Effector CD4-positive, alpha-beta T cell (primary cell): ENCODE measurements around the gene DDX23.

Experiments used
- DNase-seq: peaks from one replicate; pipeline ENCODE4 v3.0.0-alpha.2; 2020

The DDX23 gene

DNA sequence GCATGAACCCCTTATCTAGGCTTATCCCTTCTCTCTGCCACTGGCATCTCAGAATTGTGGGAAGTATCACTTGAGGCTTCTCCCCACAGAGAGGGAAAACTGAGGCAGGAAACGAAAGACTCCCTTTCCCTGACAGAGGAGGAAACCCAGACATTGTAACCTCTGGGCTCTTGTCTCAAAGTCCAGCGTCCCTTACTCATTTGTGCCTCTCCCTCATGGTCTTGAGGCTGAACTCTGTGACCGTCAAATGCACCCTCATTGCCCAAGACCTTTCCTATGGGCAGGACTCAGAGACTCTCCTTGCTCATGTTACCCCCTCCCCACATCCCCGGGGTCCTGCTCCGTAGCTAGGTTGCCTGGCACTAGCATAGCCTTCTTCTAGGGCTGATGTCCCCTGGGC, 29.8 kb downstream of the DDX23 start:
- DNase-seq, result no peak

DNA sequence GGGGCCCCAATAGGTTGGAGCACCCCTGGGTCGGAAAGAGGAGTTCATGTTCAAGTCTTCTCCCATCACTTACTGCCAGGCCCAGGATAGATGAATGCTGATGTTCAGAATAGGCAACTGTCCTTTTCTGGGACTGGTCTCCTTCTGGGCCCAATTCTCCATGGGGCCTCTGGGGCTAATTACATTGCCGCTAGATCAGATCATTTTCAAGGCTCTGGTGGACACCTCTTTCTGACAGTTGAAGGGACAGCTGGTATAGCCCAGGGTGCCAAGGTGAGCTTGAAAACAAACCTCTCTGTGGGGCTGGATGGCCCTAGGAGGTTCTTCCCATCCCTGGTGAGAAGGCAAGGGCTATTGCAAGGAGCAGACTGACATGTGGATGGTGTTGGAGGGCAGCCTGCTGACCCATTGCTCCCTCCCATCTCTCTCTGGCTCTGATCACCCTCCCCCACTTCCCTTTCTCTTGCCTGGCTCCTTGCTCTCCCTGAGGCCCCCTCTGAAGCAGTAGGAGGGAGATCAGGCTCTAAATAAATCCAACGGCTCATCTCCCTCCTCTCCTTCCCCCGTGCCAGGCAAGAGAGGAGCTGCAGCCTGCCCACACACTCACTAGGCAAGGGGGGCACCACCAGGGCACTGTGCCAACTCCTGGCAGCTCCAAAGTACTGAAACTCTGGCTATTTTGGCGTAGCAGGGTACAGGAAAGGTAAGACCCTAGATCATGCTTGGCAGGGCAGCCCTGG, 31.8 kb downstream of the DDX23 start:
- DNase-seq, result no peak

DNA sequence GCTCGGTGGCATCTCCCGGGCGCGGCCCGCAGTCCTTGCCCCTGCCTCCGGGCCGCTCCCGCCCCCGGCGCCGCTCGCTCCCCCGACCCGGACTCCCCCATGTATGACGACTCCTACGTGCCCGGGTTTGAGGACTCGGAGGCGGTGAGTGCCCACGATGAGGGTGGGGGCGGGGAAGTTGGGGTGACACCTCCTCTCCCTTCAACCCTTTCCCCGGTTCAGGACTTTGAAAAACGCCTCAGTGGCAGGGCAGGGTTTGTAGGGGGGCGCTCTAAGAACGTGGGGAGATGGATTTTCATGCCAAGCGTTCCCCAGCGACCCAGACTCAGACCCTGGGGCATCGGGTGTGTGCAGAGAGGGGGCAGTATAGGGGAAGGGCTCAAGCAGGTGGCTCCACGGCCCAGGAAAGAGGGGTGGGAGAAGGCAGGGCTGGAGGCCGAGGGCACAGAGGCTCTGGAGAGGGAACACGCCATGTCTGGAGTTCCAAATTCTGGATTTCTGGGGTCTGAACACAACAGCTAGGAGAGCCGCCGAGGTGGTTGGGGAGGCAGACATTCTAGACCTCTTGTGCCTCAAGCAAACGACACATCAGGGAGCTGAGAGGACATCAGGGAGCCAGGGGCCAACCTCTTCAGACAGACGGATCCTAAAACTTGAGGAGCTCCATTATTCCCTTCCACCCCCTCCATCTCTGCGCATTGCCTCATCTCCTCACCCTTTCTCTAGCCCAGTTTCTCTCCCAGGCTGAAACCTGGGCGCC, 33.0 kb downstream of the DDX23 start:
- DNase-seq, result no peak

DNA sequence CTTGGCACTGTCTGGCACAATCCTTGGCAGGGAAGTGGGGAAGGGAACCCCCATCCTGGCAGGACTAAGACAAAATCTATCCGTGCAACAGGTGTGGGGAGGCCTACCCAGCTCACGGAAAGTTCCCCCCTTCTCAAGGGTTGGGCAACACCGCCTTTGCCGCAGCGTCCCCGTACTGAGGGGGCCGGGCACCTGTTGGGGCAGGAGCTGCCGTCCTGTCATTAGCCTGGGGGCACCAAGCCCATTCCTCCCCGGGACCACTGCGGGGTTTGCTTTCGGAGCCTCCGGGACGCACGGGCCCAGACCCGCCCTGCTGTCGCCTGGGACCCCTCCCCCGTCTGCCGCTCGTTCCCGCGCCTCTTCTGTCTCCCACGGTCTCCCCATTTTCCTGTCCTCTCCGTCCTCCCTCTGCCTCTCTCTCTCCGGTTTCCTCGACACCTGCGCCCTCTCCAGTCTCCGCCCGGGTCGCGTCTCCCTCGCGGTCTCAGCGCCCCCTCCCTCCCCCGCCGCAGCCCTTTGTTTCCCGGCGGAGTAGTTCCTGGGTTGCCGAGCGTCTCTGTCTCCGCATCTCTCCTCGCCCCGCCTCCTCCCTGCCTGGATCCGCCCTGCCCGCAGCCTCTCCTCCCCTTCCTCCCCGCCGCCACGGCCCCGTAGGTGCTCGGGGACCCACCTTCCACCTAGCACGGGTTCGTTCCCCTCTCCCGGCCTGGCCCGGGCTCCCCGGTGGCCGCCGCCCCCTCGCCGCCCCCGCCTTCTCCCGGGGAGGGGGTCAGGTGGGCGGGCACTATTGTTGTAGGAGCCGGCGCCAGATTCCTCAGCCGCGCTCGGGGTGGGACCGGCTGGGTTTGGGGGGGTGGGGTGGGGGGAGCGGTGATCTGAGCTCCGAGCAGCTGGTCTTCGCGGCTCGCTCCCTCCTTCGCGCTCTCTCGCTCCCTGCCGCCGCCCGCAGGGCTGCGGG, 33.8 kb downstream of the DDX23 start, which contains the start of gene CACNB3:
Gene CACNB3, plus strand, starts transcription at position 624 of the 958 bp plus-strand sequence. CDS start 434 bp downstream, outside the sequence.
- DNase-seq, result peak; percentile 74

DNA sequence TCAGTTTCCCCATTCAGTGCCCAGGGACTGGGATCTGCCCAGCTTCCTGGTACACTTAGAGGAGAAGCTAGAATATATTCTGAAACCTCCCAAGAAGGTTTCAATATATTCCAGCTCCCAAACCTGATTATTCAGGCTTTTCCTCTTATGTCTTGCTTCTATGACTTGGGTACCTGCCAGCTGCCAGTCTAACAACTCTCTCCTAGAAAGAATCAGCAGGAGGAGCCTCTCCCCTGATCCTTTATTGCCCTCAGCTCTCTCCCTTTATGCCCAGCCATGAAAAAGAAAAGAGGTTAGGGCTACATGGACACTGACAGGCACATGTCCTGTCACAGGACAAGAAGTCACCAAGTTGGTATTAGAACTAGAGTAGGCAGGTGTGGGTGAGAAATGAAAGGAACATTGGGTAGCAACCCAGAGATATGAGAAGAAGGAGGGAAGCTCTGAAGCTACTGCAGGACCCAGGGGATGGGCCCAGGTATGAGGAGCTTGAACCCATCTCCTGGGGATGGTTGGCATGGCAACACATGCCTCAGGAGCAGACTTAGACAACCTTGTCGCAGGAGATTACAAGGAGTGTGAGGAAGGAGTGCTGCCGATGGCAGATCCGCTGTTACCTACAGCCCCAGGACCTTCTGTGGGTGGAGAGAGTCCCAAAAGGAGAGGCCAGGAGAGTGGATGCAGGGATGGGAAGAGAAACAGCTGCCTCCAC, 35.7 kb downstream of the DDX23 start:
- no peak for DNase-seq

DNA sequence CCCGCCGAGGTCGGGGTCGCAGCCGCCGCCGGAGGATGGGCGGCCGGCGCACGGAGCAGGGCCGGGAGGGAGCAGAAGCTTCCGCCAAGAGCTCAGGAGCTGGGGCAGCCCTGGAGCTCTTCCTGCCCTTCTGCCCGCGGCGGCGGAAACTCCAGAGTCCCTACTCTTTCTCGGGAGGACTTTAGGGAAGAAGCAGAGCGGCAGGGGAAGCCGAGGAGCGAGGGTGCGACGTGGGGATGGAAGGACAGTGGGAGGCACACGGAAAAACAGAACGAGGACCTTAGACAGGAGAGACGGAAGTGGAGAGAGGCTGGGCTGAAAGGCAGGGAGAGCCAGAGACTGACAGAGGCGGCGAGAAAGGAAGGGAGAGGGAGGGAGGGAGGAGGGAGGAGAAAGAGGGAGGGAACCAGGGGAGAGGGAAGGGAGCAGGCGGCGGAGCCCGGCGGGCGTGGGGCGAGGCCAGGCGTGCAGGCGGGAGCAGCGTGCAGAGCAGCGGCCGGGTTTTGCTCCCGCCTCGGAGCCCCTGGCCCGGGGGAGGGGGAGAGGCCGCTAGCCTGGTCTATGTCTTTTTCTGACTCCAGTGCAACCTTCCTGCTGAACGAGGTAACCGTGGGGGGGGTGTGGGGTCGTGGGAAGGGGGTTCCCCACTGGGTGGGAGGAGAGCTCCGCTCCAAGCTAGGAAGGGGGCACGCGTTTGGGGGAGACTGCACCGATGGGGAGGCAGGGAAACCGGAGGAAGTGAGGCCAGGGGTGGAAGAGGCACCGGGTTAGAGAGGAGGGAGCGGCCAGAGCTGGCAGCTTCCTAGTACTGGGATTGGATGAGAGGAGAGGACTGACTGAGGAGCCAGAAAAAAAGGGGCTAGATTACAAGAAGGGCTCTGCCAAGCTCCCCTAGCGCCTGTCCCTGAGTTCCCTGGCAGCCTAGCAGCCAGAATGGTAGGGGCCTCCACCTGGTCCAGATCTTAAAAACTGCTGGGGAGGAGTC, 36.5 kb downstream of the DDX23 start:
- no peak for DNase-seq

DNA sequence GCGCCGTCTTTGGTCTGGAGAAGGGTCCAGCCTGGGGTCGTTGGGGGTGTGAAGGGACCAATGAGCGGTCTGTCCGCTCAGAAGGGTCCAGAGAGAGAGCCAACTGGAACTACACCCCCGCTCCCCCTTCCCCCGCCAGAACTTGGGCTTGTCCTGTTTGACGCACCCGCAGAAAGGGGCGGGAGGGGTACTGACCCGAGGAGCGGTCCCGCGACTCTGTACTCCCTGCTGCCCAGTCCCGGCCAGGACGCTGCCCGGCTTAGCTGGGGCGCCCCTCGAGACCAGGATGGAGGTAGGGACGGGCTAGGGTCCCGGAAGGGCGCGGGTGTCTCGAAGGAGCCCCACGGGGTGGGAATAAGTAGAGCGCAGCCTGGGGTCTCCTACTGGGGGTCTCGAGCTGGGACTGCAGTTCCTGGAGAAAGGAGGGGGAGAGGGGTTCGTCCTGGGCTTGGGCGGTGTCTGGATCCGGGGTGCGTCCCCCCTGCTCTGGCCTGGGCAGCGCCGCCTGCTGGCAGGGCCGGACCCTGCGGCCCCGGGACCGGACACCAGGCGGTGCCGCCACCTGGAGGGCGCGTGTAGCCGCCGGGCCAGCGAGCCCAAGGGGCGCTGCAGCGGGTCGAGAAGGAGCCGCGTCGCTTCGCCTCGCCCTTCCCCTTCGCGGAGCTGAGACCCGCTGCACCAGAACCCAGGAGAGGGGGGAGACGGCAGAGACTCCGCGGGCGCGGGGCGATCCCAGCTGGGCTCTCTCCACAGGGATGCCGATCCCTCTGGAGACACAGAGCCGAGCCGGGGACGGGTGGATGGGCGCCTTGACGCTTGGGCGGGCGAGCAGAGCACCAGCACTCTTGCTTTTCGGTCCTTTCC, 37.5 kb downstream of the DDX23 start:
- peak; percentile 63 for DNase-seq

DNA sequence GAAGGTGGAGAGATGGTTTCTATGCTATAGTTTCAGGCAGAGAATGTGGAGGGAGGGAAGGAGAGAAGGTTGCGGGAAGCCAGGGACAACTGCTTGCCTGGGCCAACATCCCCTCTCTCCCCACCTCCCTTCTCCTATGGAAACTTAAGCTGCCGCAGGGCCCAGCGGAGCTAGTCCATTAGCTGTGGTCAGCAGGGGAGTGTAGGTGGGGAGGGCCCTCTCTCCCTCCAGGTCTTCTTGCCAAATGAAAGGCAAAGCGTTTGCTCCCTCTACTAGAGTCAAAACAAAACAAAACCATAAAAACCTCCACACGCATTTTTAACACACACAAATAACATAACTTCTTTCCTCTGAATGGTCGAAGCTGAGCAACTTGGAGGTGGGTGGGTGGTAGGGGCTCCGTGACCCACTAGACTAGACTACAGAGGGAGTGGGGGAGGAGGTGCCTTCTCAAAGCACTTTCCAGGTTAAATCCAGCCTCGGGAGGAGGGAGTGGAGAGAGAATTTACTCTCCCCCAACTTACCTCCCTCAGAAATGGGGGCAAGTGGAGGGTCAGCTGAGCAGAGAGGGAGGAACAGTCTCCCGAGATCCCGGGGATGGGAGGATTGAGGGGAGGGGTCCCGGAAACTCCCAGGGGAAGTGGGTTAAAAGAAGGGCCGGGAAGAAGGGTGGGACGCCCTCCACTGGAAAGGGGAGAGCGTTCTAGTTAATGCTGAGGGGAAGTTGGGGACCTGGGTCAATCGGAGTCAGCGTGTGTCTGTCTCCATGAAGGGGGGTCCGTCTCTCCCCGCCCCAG, 38.3 kb downstream of the DDX23 start:
- DNase-seq, result no peak

DNA sequence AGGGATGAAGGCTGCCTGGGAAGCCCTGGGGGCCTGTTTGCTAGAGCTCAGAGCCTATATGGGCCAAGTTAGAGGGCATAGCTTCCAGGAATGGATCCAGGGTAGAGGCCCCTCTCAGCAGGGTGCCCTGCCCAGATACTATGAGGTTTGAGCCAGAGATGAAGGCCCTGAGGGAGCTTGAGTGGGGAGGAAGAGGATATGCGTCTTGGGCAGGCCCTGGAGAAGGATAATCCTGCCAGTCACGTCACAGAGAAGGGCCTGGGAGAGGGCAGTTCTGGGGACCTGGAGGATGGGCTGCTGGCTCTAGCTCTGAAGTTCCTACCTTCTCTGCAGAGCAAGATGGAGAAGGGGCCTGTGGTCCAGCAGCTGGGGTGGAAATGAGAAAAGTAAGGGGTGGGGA, 39.6 kb downstream of the DDX23 start:
- DNase-seq, result no peak

DNA sequence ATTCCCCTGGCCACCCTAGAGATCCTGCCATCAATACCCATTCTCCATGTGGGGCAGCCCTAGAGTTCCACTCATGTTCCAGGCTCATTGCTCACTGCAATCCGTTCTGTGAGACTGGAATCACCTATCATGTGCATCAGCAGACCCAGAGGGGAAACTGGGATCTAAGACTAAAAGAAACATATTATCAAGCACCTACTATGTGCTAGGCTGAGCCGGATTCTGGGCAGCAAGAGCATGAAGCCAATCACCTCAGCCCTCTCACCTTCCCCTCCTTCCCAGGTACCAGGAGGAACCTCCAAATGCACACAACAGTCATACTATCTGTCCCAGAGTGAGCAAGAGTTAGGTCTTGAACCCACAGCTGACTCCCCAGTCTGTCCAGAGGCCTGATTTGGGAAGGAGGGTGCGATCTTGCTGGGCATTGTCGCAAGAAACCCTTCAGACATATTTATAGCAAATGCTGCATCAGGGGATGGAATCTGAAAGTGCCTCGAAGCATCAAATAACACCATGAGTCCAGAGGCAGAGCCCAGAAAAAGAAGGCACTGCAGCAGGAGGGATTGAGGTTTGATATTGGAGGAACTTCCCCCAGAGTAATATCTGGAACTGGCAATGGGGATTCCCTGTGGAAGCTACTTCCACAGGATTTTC, 40.4 kb downstream of the DDX23 start:
- no peak for DNase-seq

DNA sequence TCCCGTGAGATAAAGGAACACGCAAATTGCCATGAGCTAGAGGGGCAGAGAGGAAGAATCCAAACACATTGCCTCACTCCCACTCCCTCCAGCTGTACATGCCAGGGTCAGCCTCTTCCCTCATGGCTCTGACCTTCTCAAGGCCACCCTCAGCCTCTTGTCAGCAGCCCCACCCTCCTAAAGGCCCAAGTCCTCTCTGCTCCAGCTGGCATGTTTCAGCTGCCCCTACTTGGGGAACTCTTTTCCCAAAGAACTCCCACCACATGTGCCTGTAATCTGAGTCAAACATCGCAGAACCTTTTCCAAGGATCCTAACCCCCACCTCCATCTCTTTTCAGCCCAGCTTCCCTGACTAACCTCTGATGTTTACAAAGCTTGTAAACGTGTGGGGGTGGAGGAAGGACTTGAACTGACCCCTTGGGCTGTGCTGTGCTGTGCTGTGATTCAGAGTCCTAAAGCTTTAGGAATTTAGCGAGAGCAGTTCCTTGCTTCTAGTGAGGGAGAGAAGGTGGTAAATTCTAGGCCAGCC, 41.0 kb downstream of the DDX23 start:
- DNase-seq, result no peak

DNA sequence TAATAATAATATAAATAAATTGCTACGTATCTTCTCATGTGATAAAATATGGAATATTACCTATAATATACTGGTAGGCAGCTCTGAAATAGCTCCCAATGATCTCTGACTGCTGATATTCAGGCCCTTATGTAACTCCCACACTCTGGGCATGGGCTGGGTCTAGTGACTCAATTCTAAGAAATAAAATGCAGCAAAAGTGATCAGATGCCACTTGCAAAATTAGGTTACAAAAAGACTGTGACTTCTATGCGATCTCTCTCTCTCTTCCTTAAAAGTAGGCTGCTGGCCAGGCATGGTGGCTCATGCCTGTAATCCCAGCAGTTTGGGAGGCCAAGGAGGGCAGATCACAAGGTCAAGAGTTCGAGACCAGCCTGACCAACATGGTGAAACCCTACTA, 44.0 kb downstream of the DDX23 start:
- no peak for DNase-seq

DNA sequence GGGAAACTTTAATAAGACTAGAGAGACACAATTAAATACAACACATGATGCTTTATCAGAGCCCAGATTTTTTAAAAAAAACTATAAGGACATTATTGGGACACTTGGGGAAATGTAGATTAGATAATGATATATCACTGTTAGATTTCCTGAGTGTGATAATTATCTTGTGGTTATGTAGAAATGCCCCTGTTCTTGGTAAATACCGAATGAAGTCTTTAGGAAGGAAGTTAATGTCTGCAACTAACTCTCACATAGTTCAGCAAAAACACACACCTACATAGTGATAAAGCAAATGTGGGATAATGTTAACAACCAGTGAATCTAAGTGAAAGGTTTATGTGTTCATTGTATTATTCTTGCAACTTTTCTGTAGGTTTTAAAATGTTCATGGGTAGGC, 48.3 kb downstream of the DDX23 start:
- no peak for DNase-seq

DNA sequence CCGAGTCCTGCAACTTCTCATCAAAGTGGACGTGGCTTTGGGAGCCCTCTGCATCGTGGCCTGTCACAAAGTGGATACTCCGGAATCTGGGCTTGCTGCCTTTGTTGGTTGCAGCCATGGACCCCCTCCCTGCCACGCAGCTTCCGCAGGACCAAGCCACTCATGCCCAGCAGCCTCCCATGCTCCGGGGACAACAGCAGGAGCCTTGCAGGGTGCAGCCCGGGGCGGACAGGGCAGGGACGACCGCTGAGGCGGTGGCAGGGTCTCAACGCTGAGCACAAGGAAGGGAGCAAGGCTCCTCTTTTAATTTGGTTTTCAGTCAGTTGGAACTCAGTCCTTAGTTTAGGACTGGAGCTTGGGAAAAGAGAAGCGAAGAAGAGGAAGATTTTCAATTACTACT, 51.0 kb downstream of the DDX23 start:
- DNase-seq, result no peak

DNA sequence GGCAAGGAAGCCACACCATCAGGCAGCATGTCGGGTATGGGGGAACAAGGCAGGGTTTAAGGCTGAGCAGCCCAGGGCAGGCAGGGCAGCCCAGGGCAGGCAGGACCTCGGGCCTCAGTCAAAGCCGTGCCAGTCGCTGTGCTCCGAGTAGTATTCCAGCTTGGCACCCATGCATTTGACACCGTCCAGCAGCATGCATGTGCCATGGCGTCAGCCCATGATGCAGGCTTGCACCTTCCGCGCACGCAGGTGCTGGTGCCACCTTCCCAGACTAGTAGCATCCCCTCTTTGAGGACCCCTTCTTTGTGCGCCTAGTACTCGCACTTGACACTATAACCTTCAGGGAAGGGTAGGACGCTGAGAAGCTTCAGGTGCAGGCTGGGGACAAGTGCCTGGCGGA, 51.5 kb downstream of the DDX23 start:
- no peak for DNase-seq

DNA sequence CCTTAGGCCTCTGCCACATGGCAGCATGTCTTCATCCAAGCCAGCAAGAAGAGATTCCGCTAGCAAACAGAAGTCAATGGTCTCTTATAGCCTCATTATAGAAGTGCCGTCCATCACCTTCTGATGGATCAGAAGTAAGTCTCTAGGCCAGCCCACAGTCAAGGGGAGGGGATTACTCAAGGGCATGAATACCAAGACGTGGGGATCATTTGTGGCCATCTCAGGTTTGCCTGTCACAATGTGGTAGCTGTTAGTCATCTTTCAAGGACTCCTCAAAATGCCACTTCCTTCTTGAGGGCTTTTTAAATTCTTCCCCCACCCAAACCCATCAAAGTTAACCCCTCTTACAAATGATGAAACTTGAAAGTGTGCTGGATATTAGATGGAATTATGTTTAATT, 55.0 kb downstream of the DDX23 start:
- no peak for DNase-seq

DNA sequence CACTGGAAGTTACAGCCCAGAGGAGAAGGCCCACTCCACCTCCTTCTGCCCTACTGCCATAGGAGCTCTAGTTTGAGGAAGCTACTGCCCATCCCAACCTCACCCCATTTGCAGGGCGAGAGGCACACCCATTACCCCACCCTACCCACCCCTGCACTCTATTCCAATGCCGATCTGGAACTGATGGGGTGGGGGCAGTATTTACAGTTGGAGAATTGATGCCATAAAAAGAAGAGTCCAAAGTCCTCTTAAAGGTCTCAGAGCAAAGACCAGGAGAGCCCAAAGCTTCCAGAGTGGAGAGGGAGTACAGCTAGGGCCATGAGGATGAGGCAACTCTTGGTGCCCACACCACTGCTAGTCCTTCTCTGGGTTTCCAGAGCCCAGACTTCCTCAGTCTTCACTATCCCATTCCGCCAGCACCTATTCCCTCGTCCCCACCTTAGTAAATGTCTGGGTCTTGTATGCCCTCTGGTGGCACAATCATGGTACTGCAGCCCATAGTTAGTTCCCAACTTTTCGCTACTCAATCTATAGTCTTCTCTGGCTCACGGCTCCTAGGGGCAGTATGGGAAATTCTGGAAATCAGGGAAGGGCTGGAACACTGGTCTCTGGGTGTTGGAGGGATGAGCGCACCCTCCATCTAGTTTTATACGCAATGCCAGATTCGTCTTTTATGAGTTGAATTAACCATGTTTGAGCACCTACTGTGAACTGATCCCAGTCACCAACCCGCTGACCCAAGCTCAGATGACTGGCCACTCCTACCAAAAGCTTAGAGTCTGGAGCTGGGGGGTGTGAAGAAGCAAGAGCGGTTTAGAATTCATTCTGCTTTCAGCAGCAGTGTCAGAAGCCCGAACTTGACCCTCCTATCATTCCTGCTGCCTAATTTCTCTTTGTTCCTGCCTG, 56.2 kb downstream of the DDX23 start:
- DNase-seq, result peak; percentile 35
